ENCODE data around the gene TERC.

DNA sequence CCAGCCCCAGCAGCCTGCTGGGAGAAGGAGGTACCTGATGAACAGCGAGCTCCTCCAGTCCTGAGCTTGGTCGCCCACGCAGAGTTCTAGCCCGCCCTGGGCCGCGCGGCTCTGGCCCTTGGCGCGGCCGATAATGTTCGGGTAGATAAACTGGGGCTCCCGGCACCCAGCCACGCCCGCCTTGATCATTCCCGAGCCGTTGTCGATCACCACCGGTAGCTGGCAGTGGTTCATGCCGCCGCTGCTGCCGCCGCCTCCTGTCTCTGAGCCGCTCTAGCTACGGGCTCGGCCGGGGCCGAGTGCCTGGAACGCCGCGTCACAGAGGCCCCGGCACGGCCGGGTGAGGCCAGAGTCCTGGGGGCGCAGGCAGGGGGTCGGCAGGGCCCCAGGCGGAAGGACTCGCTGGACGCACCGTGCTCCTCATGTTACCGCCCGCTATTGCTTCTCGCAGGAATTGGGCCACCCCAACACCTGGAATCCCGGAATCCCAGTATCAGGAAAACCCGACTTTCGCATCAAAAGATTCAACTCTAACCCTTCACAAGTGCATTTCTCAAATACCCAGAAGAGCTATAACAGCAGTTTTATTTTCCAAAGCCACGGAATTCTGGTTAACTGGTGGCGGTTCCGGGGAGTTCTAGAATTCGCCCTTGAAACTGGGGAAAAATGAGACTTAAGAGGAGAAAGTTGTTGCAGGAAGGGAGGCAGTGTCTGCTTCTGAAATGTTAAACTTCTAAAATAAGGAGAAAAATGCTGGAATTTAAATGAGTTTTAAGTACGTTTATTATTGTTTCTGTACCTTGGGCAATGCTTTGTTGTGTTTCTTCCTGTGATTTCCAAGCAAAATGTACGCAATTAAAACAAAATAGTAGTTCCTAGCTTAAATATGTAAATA, 4.7 kb upstream of the TERC start, which contains the start of gene ACTRT3:
- TF ChIP-seq, protein P1, sequence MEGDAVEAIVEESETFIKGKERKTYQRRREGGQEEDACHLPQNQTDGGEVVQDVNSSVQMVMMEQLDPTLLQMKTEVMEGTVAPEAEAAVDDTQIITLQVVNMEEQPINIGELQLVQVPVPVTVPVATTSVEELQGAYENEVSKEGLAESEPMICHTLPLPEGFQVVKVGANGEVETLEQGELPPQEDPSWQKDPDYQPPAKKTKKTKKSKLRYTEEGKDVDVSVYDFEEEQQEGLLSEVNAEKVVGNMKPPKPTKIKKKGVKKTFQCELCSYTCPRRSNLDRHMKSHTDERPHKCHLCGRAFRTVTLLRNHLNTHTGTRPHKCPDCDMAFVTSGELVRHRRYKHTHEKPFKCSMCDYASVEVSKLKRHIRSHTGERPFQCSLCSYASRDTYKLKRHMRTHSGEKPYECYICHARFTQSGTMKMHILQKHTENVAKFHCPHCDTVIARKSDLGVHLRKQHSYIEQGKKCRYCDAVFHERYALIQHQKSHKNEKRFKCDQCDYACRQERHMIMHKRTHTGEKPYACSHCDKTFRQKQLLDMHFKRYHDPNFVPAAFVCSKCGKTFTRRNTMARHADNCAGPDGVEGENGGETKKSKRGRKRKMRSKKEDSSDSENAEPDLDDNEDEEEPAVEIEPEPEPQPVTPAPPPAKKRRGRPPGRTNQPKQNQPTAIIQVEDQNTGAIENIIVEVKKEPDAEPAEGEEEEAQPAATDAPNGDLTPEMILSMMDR (IDR thresholded peaks at IDR 0.05) = no peak
- TF ChIP-seq POLR2A (IDR thresholded peaks at IDR 0.05) = no peak

All from testis (tissue), 2 donors.